SK-N-SH treated with all-trans-retinoic acid at 6 μM for 48 hours (cell line): ENCODE measurements around the gene LIME1.

Experiments
- ATAC-seq: fragments of 200-7000 bp; cut with Tn5 transposase; 3 replicates; pipeline ENCODE4 v1.9.1; 2020; ENCODE audit warnings: mild to moderate bottlenecking, moderate library complexity
- ARNTL ChIP-seq: fragments of 450-650 bp; formaldehyde crosslinking; IDR thresholded peaks from 2 replicates; pipeline ENCODE4 v1.5.0; 2020; ENCODE audit warnings: low read depth, mild to moderate bottlenecking, moderate library complexity, borderline replicate concordance
- BACH2 ChIP-seq: fragments of 250-450 bp; sonication (Bioruptor Pico); IDR thresholded peaks from 2 replicates; pipeline ENCODE4 v1.9.0; 2021; ENCODE audit warnings: mild to moderate bottlenecking, borderline replicate concordance
- CREB5 ChIP-seq: fragments of 250-450 bp; sonication (Bioruptor Pico); IDR thresholded peaks from 2 replicates; pipeline ENCODE4 v1.5.1; 2020; ENCODE audit warnings: low read depth, mild to moderate bottlenecking, moderate library complexity
- CSRNP3 ChIP-seq: fragments of 250-450 bp; sonication (Bioruptor Pico); IDR thresholded peaks from 2 replicates; pipeline ENCODE4 v1.5.1; 2021; ENCODE audit warnings: mild to moderate bottlenecking, moderate library complexity
- ESRRG ChIP-seq: fragments of 250-450 bp; sonication (Bioruptor Pico); IDR thresholded peaks from 2 replicates; pipeline ENCODE4 v1.6.1; 2021; ENCODE audit warnings: mild to moderate bottlenecking
- GLIS3 ChIP-seq: fragments of 250-450 bp; sonication (Bioruptor Pico); IDR thresholded peaks from 2 replicates; pipeline ENCODE4 v1.5.0; 2020; ENCODE audit warnings: mild to moderate bottlenecking, moderate library complexity
- ISL1 ChIP-seq: fragments of 250-450 bp; sonication (Bioruptor Pico); IDR thresholded peaks from 2 replicates; pipeline ENCODE4 v2.1.2; 2022; ENCODE audit warnings: mild to moderate bottlenecking, moderate library complexity
- OSR1 ChIP-seq: fragments of 250-450 bp; sonication (Bioruptor Pico); IDR thresholded peaks from 2 replicates; pipeline ENCODE4 v1.8.0; 2022; ENCODE audit warnings: moderate library complexity, mild to moderate bottlenecking, inconsistent platforms
- PATZ1 ChIP-seq: fragments of 250-450 bp; sonication (Bioruptor Pico); IDR thresholded peaks from 2 replicates; pipeline ENCODE4 v1.8.0; 2020; ENCODE audit warnings: mild to moderate bottlenecking, moderate library complexity, borderline replicate concordance
- POU6F1 ChIP-seq: fragments of 250-450 bp; sonication (Bioruptor Pico); IDR thresholded peaks from 2 replicates; pipeline ENCODE4 v1.8.0; 2021; ENCODE audit warnings: low read depth, mild to moderate bottlenecking, moderate library complexity, borderline replicate concordance
- PPARA ChIP-seq: fragments of 250-450 bp; sonication (Bioruptor Pico); IDR thresholded peaks from 2 replicates; pipeline ENCODE4 v1.5.0; 2020; ENCODE audit warnings: mild to moderate bottlenecking, borderline replicate concordance
- TCF4 ChIP-seq: fragments of 250-450 bp; sonication (Bioruptor Pico); IDR thresholded peaks from 2 replicates; pipeline ENCODE4 v1.8.0; 2021; ENCODE audit warnings: mild to moderate bottlenecking, moderate library complexity, borderline replicate concordance
- ZC3H10 ChIP-seq: fragments of 250-450 bp; sonication (Bioruptor Pico); IDR thresholded peaks from 2 replicates; pipeline ENCODE4 v1.5.1; 2021; ENCODE audit warnings: mild to moderate bottlenecking, moderate library complexity
- ZFP3 ChIP-seq: fragments of 250-450 bp; sonication (Bioruptor Pico); IDR thresholded peaks from 2 replicates; pipeline ENCODE4 v1.5.0; 2020; ENCODE audit warnings: mild to moderate bottlenecking, moderate library complexity
- ZFP30 ChIP-seq: fragments of 450-650 bp; formaldehyde crosslinking; IDR thresholded peaks from 2 replicates; pipeline ENCODE4 v1.5.0; 2022; ENCODE audit warnings: mild to moderate bottlenecking, moderate library complexity
- ZNF565 ChIP-seq: fragments of 450-650 bp; formaldehyde crosslinking; conservative IDR thresholded peaks from 2 replicates; pipeline ENCODE4 v1.5.0; 2020; ENCODE audit warnings: low read depth, mild to moderate bottlenecking, moderate library complexity
- ZNF8 ChIP-seq: fragments of 450-650 bp; formaldehyde crosslinking; IDR thresholded peaks from 2 replicates; pipeline ENCODE4 v1.5.0; 2020; ENCODE audit warnings: mild to moderate bottlenecking, moderate library complexity

The LIME1 gene

GRCh38 chr20:63787302-63787701, 50.8 kb downstream of the LIME1 start:
- ATAC-seq: no peak
- no peak for TF ChIP-seq ZFP3 (CRISPR knock-in tag)
- TF ChIP-seq CSRNP3 (CRISPR knock-in tag): no peak
- TF ChIP-seq CREB5: no peak
- TF ChIP-seq GLIS3 (CRISPR knock-in tag): no peak
- TF ChIP-seq PATZ1 (CRISPR knock-in tag): no peak
- TF ChIP-seq ZNF8 (CRISPR knock-in tag): no peak
- no peak for TF ChIP-seq ESRRG
- no peak for TF ChIP-seq ARNTL
- TF ChIP-seq TCF4 (CRISPR knock-in tag): no peak
- no peak for TF ChIP-seq ISL1 (CRISPR knock-in tag)
- no peak for TF ChIP-seq ZNF565 (CRISPR knock-in tag)
- no peak for TF ChIP-seq ZFP30
- TF ChIP-seq POU6F1 (CRISPR knock-in tag): no peak
- TF ChIP-seq OSR1 (CRISPR knock-in tag): no peak
- no peak for TF ChIP-seq ZC3H10 (CRISPR knock-in tag)
- no peak for TF ChIP-seq BACH2 (CRISPR knock-in tag)
- TF ChIP-seq, all 23 proteins: peak for 0

GRCh38 chr20:63787749-63788148, 51.3 kb downstream of the LIME1 start:
- no peak for TF ChIP-seq PPARA
- TF ChIP-seq PATZ1 (CRISPR knock-in tag): no peak
- TF ChIP-seq OSR1 (CRISPR knock-in tag): no peak
- TF ChIP-seq ZFP30: no peak
- TF ChIP-seq TCF4 (CRISPR knock-in tag): no peak
- no peak for ATAC-seq
